ENCODE data around the gene ZNF556.

ZNF556 gene

GRCh38 chr19:2906631-2907195 lies 39.6 kb downstream of the ZNF556 start:
- no peak for DNase-seq

GRCh38 chr19:2912306-2912705 lies 45.2 kb downstream of the ZNF556 start:
- no peak for DNase-seq

GRCh38 chr19:2917275-2918184 lies 50.4 kb downstream of the ZNF556 start:
- no peak for DNase-seq

- no peak for DNase-seq
Observed at GRCh38 chr19:2922987-2923386, 55.9 kb downstream of the ZNF556 start.

GRCh38 chr19:2923510-2923909 lies 56.4 kb downstream of the ZNF556 start:
- DNase-seq = no peak

GRCh38 chr19:2926341-2927031 lies 59.4 kb downstream of the ZNF556 start:
- no peak for DNase-seq

- DNase-seq = no peak
Observed at GRCh38 chr19:2927032-2927430, 59.9 kb downstream of the ZNF556 start.

Data from SHP77 treated with DMSO at 0.1 percent for 48 hours (cell line).